AG09309 (cell line): Measurements from ENCODE around the gene ANKRD28.

Source experiments
- DNase-seq: peaks from one replicate; pipeline ENCODE4 v3.0.0-alpha.2; 2010; ENCODE audit warnings: low read depth
- H3K4me3 ChIP-seq: 2 replicates; pipeline ENCODE4 v1.5.1; 2011; ENCODE audit warnings: mild to moderate bottlenecking, low read depth, low read length, moderate library complexity; ENCODE audit not compliant: control insufficient read depth
- TF ChIP-seq, protein P1 (sequence below): IDR thresholded peaks from 2 replicates; pipeline ENCODE4 v1.5.1; 2011; ENCODE audit warnings: mild to moderate bottlenecking, low read depth, low read length, inconsistent platforms; ENCODE audit not compliant: insufficient read depth, control insufficient read depth; ENCODE audit errors: missing control alignments

Gene ANKRD28

GRCh38 chr3:15716178-15716577, 81.6 kb downstream of the ANKRD28 start:
- H3K4me3 ChIP-seq, result no peak overlapping the region
- TF ChIP-seq, protein P1, sequence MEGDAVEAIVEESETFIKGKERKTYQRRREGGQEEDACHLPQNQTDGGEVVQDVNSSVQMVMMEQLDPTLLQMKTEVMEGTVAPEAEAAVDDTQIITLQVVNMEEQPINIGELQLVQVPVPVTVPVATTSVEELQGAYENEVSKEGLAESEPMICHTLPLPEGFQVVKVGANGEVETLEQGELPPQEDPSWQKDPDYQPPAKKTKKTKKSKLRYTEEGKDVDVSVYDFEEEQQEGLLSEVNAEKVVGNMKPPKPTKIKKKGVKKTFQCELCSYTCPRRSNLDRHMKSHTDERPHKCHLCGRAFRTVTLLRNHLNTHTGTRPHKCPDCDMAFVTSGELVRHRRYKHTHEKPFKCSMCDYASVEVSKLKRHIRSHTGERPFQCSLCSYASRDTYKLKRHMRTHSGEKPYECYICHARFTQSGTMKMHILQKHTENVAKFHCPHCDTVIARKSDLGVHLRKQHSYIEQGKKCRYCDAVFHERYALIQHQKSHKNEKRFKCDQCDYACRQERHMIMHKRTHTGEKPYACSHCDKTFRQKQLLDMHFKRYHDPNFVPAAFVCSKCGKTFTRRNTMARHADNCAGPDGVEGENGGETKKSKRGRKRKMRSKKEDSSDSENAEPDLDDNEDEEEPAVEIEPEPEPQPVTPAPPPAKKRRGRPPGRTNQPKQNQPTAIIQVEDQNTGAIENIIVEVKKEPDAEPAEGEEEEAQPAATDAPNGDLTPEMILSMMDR, result no peak
- DNase-seq, result no peak

- DNase-seq, result no peak
- H3K4me3 ChIP-seq, result no peak overlapping the region
- TF ChIP-seq, protein P1, result no peak
Observed at GRCh38 chr3:15714448-15714847, 83.3 kb downstream of the ANKRD28 start.

GRCh38 chr3:15713364-15713763, 84.4 kb downstream of the ANKRD28 start:
- DNase-seq, result no peak
- TF ChIP-seq, protein P1, result no peak

GRCh38 chr3:15711281-15711680, 86.5 kb downstream of the ANKRD28 start:
- TF ChIP-seq, protein P1, result no peak
- no peak overlapping the region for H3K4me3 ChIP-seq
- no peak for DNase-seq

More at GRCh38 chr3:15713364-15713763, 84.4 kb downstream of the ANKRD28 start:
- H3K4me3 ChIP-seq, result no peak overlapping the region

GRCh38 chr3:15708882-15709677, 88.7 kb downstream of the ANKRD28 start:
- peak; percentile 17 for DNase-seq
- TF ChIP-seq, protein P1, result no peak
- H3K4me3 ChIP-seq, result no peak overlapping the region

- H3K4me3 ChIP-seq, result no peak overlapping the region
- no peak for DNase-seq
- TF ChIP-seq, protein P1, result no peak
Observed at GRCh38 chr3:15707779-15708178, 90.0 kb downstream of the ANKRD28 start.
